ENCODE measurements around the gene MRPS21.
A peak's percentile ranks its signal among the peaks of the same experiment; 100 is the strongest.

MRPS21 gene

DNA sequence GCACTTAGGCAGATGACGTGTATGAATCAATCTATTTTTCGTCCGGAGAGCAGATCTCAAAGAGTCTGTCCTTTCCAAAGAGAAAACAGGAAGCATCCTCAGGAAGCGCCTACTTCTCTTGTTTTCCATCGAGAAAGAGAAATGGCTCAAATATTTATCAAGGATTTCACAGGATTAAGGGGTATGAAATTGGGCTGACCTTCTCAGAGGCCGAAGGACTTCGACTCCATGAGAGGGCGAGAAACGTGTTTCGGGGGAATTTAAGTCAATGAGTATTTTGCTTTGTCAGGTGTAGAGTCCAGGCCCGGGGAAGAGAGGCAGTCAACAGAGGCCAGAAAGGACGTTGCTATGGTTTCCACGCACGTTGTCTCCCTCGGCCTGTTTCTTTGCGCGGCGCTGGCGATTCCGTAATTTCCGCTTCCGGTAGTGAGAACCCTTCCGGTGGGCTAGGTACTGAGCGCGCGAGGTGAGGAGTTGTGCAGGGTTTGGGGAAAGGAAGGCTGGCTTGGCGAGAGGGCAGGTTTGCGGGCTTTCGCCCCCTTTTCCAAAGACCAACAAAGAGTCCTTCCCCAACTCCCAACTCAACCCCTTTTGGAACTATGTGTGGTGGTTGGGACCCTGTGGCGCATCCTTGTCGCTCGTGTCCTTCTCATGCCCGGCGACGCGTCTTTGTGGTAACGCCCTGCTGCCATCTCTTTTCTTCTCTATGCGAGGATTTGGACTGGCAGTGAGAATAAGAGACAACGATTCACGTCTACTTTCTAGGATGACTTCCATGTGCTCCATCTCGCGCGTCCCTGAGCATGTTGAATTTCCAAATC lies at the start of gene MRPS21:
Gene MRPS21 (plus strand): TSS at position 429 of the 821 bp plus-strand sequence. CDS start 506 bp downstream, outside the sequence.
- Histone ChIP-seq H3K9me3 (ENCODE audit: control insufficient read depth in 5 of 5, low read length in 5 of 5) (no peaks in the 10 kb centered on the region), H3K27ac (ENCODE audit: low read depth, low read length) (peak within 1 kb of the TSS; percentile 85), H3K4me1 (ENCODE audit: control insufficient read depth in 5 of 5, insufficient read depth in 5 of 5, low read length in 5 of 5) (peaks cover 3 to 19% (median 16%) of the 10 kb centered on the region in 5 donors), H3K27me3 (ENCODE audit: control insufficient read depth in 5 of 5, insufficient read depth in 4 of 5, low read length in 5 of 5) (no peaks in the 10 kb centered on the region), H3K4me3 (ENCODE audit: low read depth in 1 of 5, low read length in 5 of 5) (peak within 1 kb of the TSS; percentile 77 to 99 (median 90)), H3K36me3 (ENCODE audit: control insufficient read depth in 5 of 5, insufficient read depth in 5 of 5, low read length in 5 of 5) (peaks cover 4 to 29% (median 11%) of the 10 kb centered on the region in 5 donors), H3K9ac (ENCODE audit: low read length in 5 of 5) (peak within 1 kb of the TSS; percentile 70 to 81 (median 75))

DNA sequence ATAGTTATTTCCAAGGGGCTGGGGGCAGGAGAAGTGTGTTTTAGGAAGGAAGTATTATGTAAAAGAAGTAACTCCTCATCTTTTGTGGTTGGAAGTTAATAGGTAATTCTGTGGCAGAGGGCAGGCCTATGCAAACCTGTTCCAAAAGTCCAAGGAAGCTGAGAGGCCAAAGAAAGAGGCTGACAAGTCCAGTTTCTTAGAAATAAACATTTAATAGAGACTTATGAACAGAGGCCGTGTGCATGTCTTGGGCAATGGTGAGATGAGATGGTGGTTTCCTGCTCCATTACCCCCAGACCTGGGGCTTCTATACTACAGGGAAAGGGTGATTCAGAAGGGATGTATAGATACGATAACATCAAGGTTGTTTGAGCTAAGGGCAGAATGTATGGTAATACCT lies 43.7 kb upstream of the MRPS21 start:
- H3K9ac ChIP-seq (ENCODE audit: low read length in 5 of 5), result no peak overlapping the region
- H3K9me3 ChIP-seq (ENCODE audit: control insufficient read depth in 5 of 5, low read length in 5 of 5), result no peaks in the 10 kb centered on the region
- H3K4me1 ChIP-seq (ENCODE audit: control insufficient read depth in 5 of 5, insufficient read depth in 5 of 5, low read length in 5 of 5), result no peaks in the 10 kb centered on the region
- H3K4me3 ChIP-seq (ENCODE audit: low read depth in 1 of 5, low read length in 5 of 5), result no peak overlapping the region
- no peaks in the 10 kb centered on the region for H3K27me3 ChIP-seq (ENCODE audit: control insufficient read depth in 5 of 5, insufficient read depth in 4 of 5, low read length in 5 of 5)
- H3K27ac ChIP-seq (ENCODE audit: low read depth, low read length), result no peak overlapping the region
- H3K36me3 ChIP-seq (ENCODE audit: control insufficient read depth in 5 of 5, insufficient read depth in 5 of 5, low read length in 5 of 5), result no peaks in the 10 kb centered on the region

- Histone ChIP-seq H3K36me3 (ENCODE audit: control insufficient read depth in 5 of 5, insufficient read depth in 5 of 5, low read length in 5 of 5) (no peaks in the 10 kb centered on the region), H3K4me3 (ENCODE audit: low read depth in 1 of 5, low read length in 5 of 5) (peak overlapping the region in 4 of 5 donors; percentile 5 to 73 (median 32)), H3K4me1 (ENCODE audit: control insufficient read depth in 5 of 5, insufficient read depth in 5 of 5, low read length in 5 of 5) (peaks cover 3 to 15% (median 13%) of the 10 kb centered on the region in 5 donors), H3K9ac (ENCODE audit: low read length in 5 of 5) (peak overlapping the region in 2 of 5 donors; percentile 16 to 42), H3K27me3 (ENCODE audit: control insufficient read depth in 5 of 5, insufficient read depth in 4 of 5, low read length in 5 of 5) (peaks cover 23 to 32% (median 30%) of the 10 kb centered on the region in 5 donors), H3K27ac (ENCODE audit: low read depth, low read length) (no peak overlapping the region), H3K9me3 (ENCODE audit: control insufficient read depth in 5 of 5, low read length in 5 of 5) (no peaks in the 10 kb centered on the region)
Observed at GRCh38 chr1:150256198-150256553, 37.5 kb upstream of the MRPS21 start.

DNA sequence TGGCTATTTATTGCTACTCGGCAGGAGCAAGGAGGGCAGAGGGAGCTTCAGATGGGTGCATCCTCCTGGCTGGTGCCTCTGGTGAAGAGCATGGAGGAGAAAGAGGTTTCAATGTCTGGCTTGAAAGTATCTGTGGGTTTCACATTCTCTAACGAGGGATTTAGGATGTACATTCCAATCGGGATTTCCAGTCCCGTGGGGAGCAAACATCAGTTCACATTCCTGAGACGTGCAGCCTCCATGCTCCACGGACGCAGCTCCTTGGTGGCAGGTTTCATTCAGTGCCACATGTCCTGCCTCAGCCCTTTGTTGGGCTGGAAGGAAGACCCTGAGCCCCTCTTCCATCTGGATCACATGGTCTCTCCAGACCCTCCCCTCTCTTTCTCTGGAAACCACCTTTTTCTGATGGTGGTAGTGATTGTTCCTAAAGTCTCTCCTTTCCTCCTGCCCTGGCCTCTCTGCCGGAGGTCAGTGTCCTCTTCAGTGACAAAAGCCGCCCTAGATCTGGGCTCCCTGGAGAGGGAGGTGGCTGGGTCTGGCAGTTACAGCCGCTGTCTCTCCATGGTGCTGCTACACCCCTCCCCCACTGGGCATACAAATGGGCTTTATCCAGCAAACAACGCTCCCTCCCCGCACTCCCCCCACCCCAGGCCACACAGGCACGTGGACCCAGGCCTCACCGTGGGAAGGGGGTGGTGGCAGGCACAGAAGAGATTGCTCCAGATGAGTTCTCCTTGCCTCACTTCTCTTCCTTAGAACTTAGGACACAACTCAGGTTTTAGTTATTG lies 36.9 kb upstream of the MRPS21 start:
- Histone ChIP-seq H3K27ac (ENCODE audit: low read depth, low read length) (no peak overlapping the region), H3K27me3 (ENCODE audit: control insufficient read depth in 5 of 5, insufficient read depth in 4 of 5, low read length in 5 of 5) (peaks cover 23 to 32% (median 30%) of the 10 kb centered on the region in 5 donors), H3K36me3 (ENCODE audit: control insufficient read depth in 5 of 5, insufficient read depth in 5 of 5, low read length in 5 of 5) (no peaks in the 10 kb centered on the region), H3K9ac (ENCODE audit: low read length in 5 of 5) (peak overlapping the region in 2 of 5 donors; percentile 16 to 42), H3K4me3 (ENCODE audit: low read depth in 1 of 5, low read length in 5 of 5) (peak overlapping the region in 3 of 5 donors; percentile 5 to 73 (median 13)), H3K9me3 (ENCODE audit: control insufficient read depth in 5 of 5, low read length in 5 of 5) (no peaks in the 10 kb centered on the region), H3K4me1 (ENCODE audit: control insufficient read depth in 5 of 5, insufficient read depth in 5 of 5, low read length in 5 of 5) (peaks cover 3 to 15% (median 13%) of the 10 kb centered on the region in 5 donors)

- no peaks in the 10 kb centered on the region for H3K9me3 ChIP-seq (ENCODE audit: control insufficient read depth in 5 of 5, low read length in 5 of 5)
- H3K27ac ChIP-seq (ENCODE audit: low read depth, low read length), result no peak within 1 kb of the TSS
- no peaks in the 10 kb centered on the region for H3K36me3 ChIP-seq (ENCODE audit: control insufficient read depth in 5 of 5, insufficient read depth in 5 of 5, low read length in 5 of 5)
- peak within 1 kb of the TSS in 1 of 5 donors; percentile 16 for H3K9ac ChIP-seq (ENCODE audit: low read length in 5 of 5)
- peaks cover 3 to 15% (median 13%) of the 10 kb centered on the region in 5 donors for H3K4me1 ChIP-seq (ENCODE audit: control insufficient read depth in 5 of 5, insufficient read depth in 5 of 5, low read length in 5 of 5)
- H3K4me3 ChIP-seq (ENCODE audit: low read depth in 1 of 5, low read length in 5 of 5), result peak within 1 kb of the TSS in 1 of 5 donors; percentile 5
- peaks cover 23 to 32% (median 30%) of the 10 kb centered on the region in 5 donors for H3K27me3 ChIP-seq (ENCODE audit: control insufficient read depth in 5 of 5, insufficient read depth in 4 of 5, low read length in 5 of 5)
Observed at GRCh38 chr1:150257624-150258585, 35.8 kb upstream of the MRPS21 start, which contains the start of gene CA14. CA14 (plus strand) TSS chr1:150257774; CDS start chr1:150258129, 355 bp downstream.

GRCh38 chr1:150259217-150259616 lies 34.4 kb upstream of the MRPS21 start:
- Histone ChIP-seq H3K4me1 (ENCODE audit: control insufficient read depth in 5 of 5, insufficient read depth in 5 of 5, low read length in 5 of 5) (peaks cover 3 to 15% (median 13%) of the 10 kb centered on the region in 5 donors), H3K9ac (ENCODE audit: low read length in 5 of 5) (no peak overlapping the region), H3K9me3 (ENCODE audit: control insufficient read depth in 5 of 5, low read length in 5 of 5) (no peaks in the 10 kb centered on the region), H3K27ac (ENCODE audit: low read depth, low read length) (no peak overlapping the region), H3K36me3 (ENCODE audit: control insufficient read depth in 5 of 5, insufficient read depth in 5 of 5, low read length in 5 of 5) (peaks cover 0 to 2% (median 2%) of the 10 kb centered on the region in 5 donors), H3K27me3 (ENCODE audit: control insufficient read depth in 5 of 5, insufficient read depth in 4 of 5, low read length in 5 of 5) (peaks cover 23 to 32% (median 30%) of the 10 kb centered on the region in 5 donors), H3K4me3 (ENCODE audit: low read depth in 1 of 5, low read length in 5 of 5) (no peak overlapping the region)

DNA sequence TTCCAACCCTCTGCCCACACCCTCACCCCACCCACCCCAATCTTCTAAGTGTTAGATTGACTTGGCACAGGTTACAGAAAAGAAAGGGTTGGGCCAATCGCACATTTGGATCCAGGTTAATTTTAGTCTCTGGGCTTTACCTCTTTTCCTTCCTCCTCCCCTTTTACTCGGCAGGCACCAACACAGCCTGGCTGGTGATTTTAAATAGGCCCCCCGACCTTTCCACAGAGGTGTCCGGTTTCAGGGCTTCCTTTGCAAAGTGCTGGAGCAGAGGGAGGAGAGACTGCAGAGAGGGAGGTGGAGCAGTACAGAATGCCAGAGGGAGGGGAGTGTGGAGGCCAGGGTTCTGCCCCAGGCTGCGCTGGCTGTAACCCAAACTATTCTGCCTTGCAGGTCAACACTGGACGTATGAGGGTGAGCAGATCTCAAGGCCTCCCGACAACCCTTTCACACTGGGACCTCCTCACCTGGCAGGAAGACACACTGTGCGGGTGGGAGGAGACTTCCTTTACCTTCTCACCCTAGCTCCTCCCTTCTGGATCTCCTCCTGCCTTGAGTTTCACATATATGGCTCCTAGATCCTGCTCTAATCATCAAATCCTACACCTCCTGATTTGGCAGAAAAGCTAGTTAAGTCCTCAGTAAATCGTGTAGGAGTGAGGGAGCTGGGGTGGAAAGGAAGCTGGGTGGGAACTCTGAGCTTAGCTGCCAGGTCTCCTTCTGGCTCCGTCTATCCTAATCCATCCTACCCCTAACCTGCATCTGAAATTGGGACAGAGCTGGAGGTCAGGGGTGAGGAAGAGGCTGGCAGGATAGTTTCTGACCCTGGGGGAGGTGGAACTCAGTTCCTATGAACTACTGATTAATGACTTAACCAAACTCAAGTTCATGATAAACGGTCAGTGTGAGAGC lies 33.6 kb upstream of the MRPS21 start:
- Histone ChIP-seq H3K27ac (ENCODE audit: low read depth, low read length) (no peak overlapping the region), H3K27me3 (ENCODE audit: control insufficient read depth in 5 of 5, insufficient read depth in 4 of 5, low read length in 5 of 5) (peaks cover 23 to 32% (median 30%) of the 10 kb centered on the region in 5 donors), H3K4me3 (ENCODE audit: low read depth in 1 of 5, low read length in 5 of 5) (no peak overlapping the region)

GRCh38 chr1:150261367-150261766 lies 32.3 kb upstream of the MRPS21 start:
- Histone ChIP-seq H3K4me3 (ENCODE audit: low read depth in 1 of 5, low read length in 5 of 5) (no peak overlapping the region), H3K36me3 (ENCODE audit: control insufficient read depth in 5 of 5, insufficient read depth in 5 of 5, low read length in 5 of 5) (peaks cover 5 to 23% (median 23%) of the 10 kb centered on the region in 5 donors), H3K9me3 (ENCODE audit: control insufficient read depth in 5 of 5, low read length in 5 of 5) (no peaks in the 10 kb centered on the region), H3K4me1 (ENCODE audit: control insufficient read depth in 5 of 5, insufficient read depth in 5 of 5, low read length in 5 of 5) (peaks cover under 1 to 6% (median 5%) of the 10 kb centered on the region in 5 donors), H3K9ac (ENCODE audit: low read length in 5 of 5) (no peak overlapping the region), H3K27ac (ENCODE audit: low read depth, low read length) (no peak overlapping the region), H3K27me3 (ENCODE audit: control insufficient read depth in 5 of 5, insufficient read depth in 4 of 5, low read length in 5 of 5) (peaks cover 23 to 32% (median 30%) of the 10 kb centered on the region in 5 donors)

More for the DNA sequence above, 33.6 kb upstream of the MRPS21 start:
- H3K36me3 ChIP-seq (ENCODE audit: control insufficient read depth in 5 of 5, insufficient read depth in 5 of 5, low read length in 5 of 5), result peaks cover 4 to 10% (median 9%) of the 10 kb centered on the region in 5 donors
- H3K9ac ChIP-seq (ENCODE audit: low read length in 5 of 5), result peak overlapping the region in 1 of 5 donors; percentile 4
- H3K9me3 ChIP-seq (ENCODE audit: control insufficient read depth in 5 of 5, low read length in 5 of 5), result no peaks in the 10 kb centered on the region
- peaks cover 3 to 15% (median 13%) of the 10 kb centered on the region in 5 donors for H3K4me1 ChIP-seq (ENCODE audit: control insufficient read depth in 5 of 5, insufficient read depth in 5 of 5, low read length in 5 of 5)

All from subcutaneous abdominal adipose tissue (tissue), 5 donors.